ENCODE results near the gene RSPO4.

Gene RSPO4

GRCh38 chr20:940926-941325 is 61.2 kb downstream of the RSPO4 start:
- no peak for DNase-seq

GRCh38 chr20:939606-940005 is 62.5 kb downstream of the RSPO4 start:
- no peak for DNase-seq

GRCh38 chr20:934186-934840 is 67.8 kb downstream of the RSPO4 start:
- no peak for DNase-seq

- no peak for DNase-seq
These were observed 69.1 kb downstream of the RSPO4 start for GRCh38 chr20:933029-933428.

- DNase-seq = no peak
These were observed 70.7 kb downstream of the RSPO4 start for GRCh38 chr20:931401-931800.

- DNase-seq = no peak
These were observed 75.4 kb downstream of the RSPO4 start for GRCh38 chr20:926670-927069.

GRCh38 chr20:925516-925915 is 76.6 kb downstream of the RSPO4 start:
- DNase-seq = no peak

- DNase-seq = no peak
These were observed 77.5 kb downstream of the RSPO4 start for GRCh38 chr20:924639-925038.

GRCh38 chr20:922781-923180 is 79.3 kb downstream of the RSPO4 start:
- DNase-seq = no peak

GRCh38 chr20:921068-921467 is 81.0 kb downstream of the RSPO4 start:
- DNase-seq = no peak

GRCh38 chr20:920311-920710 is 81.8 kb downstream of the RSPO4 start:
- DNase-seq = no peak

- no peak for DNase-seq
These were observed 82.6 kb downstream of the RSPO4 start for GRCh38 chr20:919491-919916.

GRCh38 chr20:917416-917815 is 84.7 kb downstream of the RSPO4 start:
- DNase-seq = no peak

- DNase-seq = no peak
These were observed 85.3 kb downstream of the RSPO4 start for GRCh38 chr20:916825-917224.

GRCh38 chr20:916125-916799 is 85.8 kb downstream of the RSPO4 start, which contains the start of gene ANGPT4:
ANGPT4 (minus strand) TSS chr20:916334; CDS start chr20:916214, 120 bp downstream.
- DNase-seq = no peak

- DNase-seq = no peak
These were observed 87.2 kb downstream of the RSPO4 start for GRCh38 chr20:914727-915498.

GRCh38 chr20:913306-913849 is 88.7 kb downstream of the RSPO4 start:
- DNase-seq = no peak

- no peak for DNase-seq
These were observed 90.1 kb downstream of the RSPO4 start for GRCh38 chr20:911882-912600.

GRCh38 chr20:910870-911770 is 91.0 kb downstream of the RSPO4 start:
- DNase-seq = no peak

GRCh38 chr20:910132-910869 is 91.8 kb downstream of the RSPO4 start:
- DNase-seq = no peak

- DNase-seq = no peak
These were observed 92.5 kb downstream of the RSPO4 start for GRCh38 chr20:909641-910040.

All from NCI-H2107 (cell line).